ENCODE data around the gene KPNA4. TPM values are rescaled to one million over a fixed set of nuclear protein-coding genes. Genes with fewer than 3 reads are reported as not detected.

KPNA4 gene
- total and polyA plus RNA-seq, 12 donors: 21.6 to 190 (median 134) TPM

- H3K4me1 ChIP-seq: peaks cover 0 to 31% (median 15%) of the 10 kb centered on the region in 9 donors
- peak within 1 kb of the TSS in 1 of 10 donors; percentile 84 for H3K27ac ChIP-seq
- 8 to 10% methylated on average over 71 of the region's 71 CpGs for WGBS, 2 donors
- TF ChIP-seq CTCF (IDR thresholded peaks at IDR 0.05): no peak
- H3K4me3 ChIP-seq: peak within 1 kb of the TSS; percentile 23 to 68 (median 49)
- peaks cover 0 to 2% (median 0%) of the 10 kb centered on the region in 9 donors for H3K36me3 ChIP-seq
- ATAC-seq: peak; percentile 77 to 94 (median 90)
- peak; percentile 57 to 78 for DNase-seq
- intact Hi-C loops (cut with DNase I): no loop called here
- H3K9me3 ChIP-seq: no peaks in the 10 kb centered on the region
- peaks cover 0 to 30% (median 16%) of the 10 kb centered on the region in 7 donors for H3K27me3 ChIP-seq
These were observed 115.5 kb downstream of the KPNA4 start, which contains the start of gene TRIM59 for GRCh38 chr3:160449636-160450598. Gene TRIM59, minus strand, starts transcription at chr3:160449786. Its CDS starts 10,603 bp downstream, at chr3:160439183.

DNA sequence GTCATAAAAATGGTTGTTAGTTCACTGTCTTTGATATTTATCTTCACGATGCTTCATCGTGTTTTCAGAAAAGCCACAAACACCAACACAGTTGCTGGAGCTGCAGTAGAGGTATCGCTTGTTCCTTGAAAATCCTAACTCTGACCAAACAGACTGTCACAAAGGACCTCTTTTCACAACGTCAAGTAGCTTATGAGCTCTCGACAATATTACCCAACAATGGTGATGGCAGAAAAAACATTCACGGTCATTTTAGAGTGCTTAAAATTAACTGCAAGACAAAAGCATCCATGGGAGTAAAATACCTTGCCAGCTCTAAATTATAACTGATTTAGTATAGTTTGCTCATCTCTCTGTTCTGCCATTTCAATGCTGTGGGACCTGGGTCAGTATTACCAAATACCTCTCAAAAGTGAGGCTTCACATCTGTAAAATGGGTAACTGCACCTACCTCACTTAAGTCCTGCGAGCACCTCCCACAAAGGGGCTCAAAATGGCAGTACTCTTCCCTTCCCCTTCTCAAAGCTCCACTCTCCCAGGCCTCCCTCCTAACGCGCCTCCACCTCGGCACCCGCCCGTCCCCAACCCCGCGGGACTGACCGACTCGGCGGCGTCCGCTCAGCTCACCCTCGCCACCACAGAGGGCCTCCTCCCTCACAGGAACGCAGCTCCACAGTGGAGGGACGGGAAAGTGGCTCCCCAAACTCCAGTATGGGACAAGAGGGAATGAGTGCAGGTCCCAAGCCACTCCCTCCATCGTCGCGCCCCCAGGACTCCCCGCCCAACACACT lies 116.3 kb downstream of the KPNA4 start:
- Histone ChIP-seq H3K9me3 (no peaks in the 10 kb centered on the region), H3K27ac (peak overlapping the region in 1 of 10 donors; percentile 84), H3K4me1 (peaks cover 0 to 31% (median 15%) of the 10 kb centered on the region in 9 donors), H3K27me3 (peaks cover 0 to 30% (median 16%) of the 10 kb centered on the region in 7 donors), H3K36me3 (peaks cover 0 to 8% (median 0%) of the 10 kb centered on the region in 9 donors), H3K4me3 (peak overlapping the region; percentile 23 to 68 (median 49))
- peak; percentile 24 to 62 (median 42) for ATAC-seq
- no peak for TF ChIP-seq CTCF (IDR thresholded peaks at IDR 0.05)
- 2 to 6% methylated on average over 26 of the region's 26 CpGs for WGBS, 2 donors
- intact Hi-C loops (cut with DNase I): no loop called here
- DNase-seq: peak; percentile 12 to 20

- H3K36me3 ChIP-seq: peaks cover 0 to 8% (median 0%) of the 10 kb centered on the region in 9 donors
- 75 to 77% methylated on average over 3 of the region's 3 CpGs for WGBS, 2 donors
- DNase-seq: no peak
- peaks cover 0 to 30% (median 16%) of the 10 kb centered on the region in 7 donors for H3K27me3 ChIP-seq
- H3K27ac ChIP-seq: no peak overlapping the region
- ATAC-seq: no peak
- H3K9me3 ChIP-seq: no peaks in the 10 kb centered on the region
- H3K4me1 ChIP-seq: peaks cover 0 to 31% (median 15%) of the 10 kb centered on the region in 9 donors
- intact Hi-C loops (cut with DNase I): no loop called here
- no peak overlapping the region for H3K4me3 ChIP-seq
- TF ChIP-seq CTCF (IDR thresholded peaks at IDR 0.05): no peak
These were observed 117.8 kb downstream of the KPNA4 start for GRCh38 chr3:160447544-160447943.

GRCh38 chr3:160446522-160447056 lies 118.8 kb downstream of the KPNA4 start:
- TF ChIP-seq CTCF (IDR thresholded peaks at IDR 0.05): no peak
- intact Hi-C loops (cut with DNase I): no loop called here
- H3K9me3 ChIP-seq: no peaks in the 10 kb centered on the region
- no peak overlapping the region for H3K27ac ChIP-seq
- peaks cover 0 to 8% (median 0%) of the 10 kb centered on the region in 9 donors for H3K36me3 ChIP-seq
- no peak for ATAC-seq
- H3K4me3 ChIP-seq: no peak overlapping the region
- peaks cover 0 to 31% (median 15%) of the 10 kb centered on the region in 9 donors for H3K4me1 ChIP-seq
- peaks cover 0 to 30% (median 16%) of the 10 kb centered on the region in 7 donors for H3K27me3 ChIP-seq
- no peak for DNase-seq
- WGBS, 2 donors: 97% methylated on average over 13 of the region's 13 CpGs

Measured in heart right ventricle (tissue), 16 donors.